CD4-positive, alpha-beta T cell treated with Interleukin-15 for 1 hour (primary cell): ENCODE results near the gene CNGB1.
"Not testable (repeated sequence)": the region's sequence is repeated elsewhere in the genome, so short reads cannot be mapped to it uniquely, and the experiment has no call there.

ENCODE experiments used
- DNase-seq: peaks from one replicate; pipeline ENCODE4 v3.0.0-alpha.2; 2020

The CNGB1 gene

DNA sequence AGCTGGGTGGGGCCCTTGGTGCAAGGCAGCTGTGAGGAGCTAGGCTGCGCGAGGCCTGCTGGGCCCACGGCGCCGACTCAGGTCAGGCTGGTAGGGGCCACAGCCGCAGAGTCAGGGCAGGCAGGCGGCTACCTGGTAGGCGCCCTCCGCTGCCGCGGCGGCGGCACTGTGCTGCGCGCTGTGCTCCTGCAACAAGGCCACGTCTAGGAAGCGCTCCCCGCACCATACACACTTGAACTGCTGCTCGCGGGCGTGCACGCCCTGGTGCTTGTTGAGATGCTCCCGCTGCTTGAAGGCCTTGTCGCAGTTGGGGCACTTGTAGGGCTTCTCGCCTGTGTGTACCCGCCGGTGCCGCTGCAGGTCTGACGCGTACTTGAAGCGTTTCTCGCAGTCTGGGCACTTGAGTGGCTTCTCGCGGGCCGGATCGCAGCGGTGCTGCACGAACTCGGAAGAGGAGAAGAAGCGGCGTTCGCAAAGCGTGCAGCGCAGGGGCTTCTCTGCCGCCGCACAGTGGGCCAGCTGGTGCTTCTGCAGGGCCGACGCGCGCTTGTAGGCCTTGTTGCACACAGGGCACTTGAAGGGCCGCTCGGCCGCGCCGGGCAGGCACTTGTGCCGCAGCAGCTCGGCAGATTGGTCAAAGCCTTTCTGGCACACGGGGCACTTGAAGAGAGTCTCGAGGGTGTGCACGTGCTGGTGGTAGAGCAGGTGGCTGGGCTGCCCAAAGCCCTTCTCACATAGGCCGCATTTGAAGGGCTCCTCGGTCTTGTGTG, 25.7 kb upstream of the CNGB1 start:
- DNase-seq, result no peak

- no peak for DNase-seq
Measured at GRCh38 chr16:57995721-57996405, 24.9 kb upstream of the CNGB1 start.

GRCh38 chr16:57994778-57995177, 23.9 kb upstream of the CNGB1 start:
- DNase-seq, result peak; percentile 65

- DNase-seq, result no peak
Measured at GRCh38 chr16:57994361-57994760, 23.4 kb upstream of the CNGB1 start.

DNA sequence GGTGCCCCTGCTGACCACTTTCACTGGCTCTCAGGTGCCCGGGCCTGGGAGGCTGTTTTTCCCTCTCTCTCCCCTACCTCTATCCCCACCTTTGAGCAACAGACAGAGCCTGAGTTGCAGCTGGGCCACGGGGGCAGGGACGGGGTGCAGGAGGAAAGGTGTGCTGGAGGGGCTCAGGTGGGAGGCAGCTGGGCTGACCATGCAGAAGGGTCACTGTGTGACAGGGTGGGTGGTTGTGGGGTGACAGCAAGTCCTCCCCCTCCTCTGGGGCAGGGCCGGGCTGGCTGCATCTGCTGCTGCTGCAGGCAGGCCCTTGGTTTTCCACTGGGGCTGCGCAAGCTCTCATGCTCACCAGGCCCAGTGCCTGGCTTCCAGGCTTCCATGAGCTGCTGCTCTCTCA, 23.0 kb upstream of the CNGB1 start:
- no peak for DNase-seq

DNA sequence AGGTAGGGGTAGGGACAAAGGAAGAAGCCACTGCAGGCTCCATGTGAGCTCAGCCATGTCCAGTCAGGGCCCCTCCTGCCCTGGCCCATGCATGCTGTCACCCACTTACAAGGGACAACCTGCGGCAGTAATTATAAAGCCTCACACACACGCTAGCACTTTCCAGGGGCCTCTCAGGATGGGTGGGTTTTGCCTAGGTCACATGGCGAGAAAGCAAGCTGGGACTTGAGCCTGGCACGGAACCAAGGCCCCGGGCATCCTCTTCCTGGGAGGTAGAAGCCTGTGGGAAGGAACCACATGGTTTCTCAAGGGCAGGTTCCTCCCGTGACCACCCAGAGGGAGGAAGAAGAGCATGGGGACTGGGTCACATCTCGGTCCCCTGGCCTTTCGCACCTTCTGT, 22.5 kb upstream of the CNGB1 start:
- no peak for DNase-seq

- no peak for DNase-seq
Measured at GRCh38 chr16:57992084-57992483, 21.2 kb upstream of the CNGB1 start.

- no peak for DNase-seq
Measured at GRCh38 chr16:57991551-57992059, 20.7 kb upstream of the CNGB1 start.

DNA sequence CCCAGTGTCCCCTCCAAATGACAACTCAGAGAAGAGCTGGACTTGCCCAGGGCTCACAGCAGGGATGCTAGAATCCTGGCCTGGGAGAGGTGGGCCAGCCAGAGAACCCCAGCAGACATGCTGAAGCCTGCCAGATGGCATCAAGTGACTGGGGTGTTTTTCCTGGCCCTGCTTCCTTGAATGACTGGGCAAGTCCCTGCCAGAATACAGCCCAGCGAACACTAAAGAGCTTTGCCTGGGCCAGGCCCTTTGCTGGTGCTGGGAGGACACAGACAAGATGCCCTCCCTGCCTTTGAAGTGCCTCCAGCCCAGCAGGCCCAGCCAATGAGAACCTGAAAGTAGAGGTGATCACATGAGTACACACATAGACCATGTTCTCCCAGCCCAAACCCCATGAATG, 18.0 kb upstream of the CNGB1 start:
- no peak for DNase-seq

GRCh38 chr16:57987441-57988177, 16.7 kb upstream of the CNGB1 start:
- no peak for DNase-seq

DNA sequence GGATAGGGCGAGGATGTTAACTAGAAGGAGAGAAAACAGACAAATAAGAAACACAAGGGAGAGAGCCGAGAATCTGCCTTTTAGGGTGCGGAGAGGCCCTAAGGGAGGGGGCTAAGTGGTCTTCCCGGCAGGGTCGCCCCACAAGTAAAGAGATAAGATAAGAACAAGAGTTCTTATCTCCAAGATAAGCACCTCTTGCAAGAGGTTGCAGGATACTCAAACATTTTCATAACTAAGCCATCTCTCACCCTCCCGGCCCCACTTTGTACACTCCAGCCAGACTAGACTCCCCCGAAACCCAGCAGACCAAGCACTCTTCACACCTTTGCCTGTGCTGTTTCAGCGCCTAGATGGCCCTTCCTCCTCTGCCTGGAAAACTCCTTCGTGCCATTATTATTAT, 15.3 kb upstream of the CNGB1 start:
- DNase-seq, result no peak

GRCh38 chr16:57985204-57986181, 14.6 kb upstream of the CNGB1 start:
- DNase-seq, result no peak

- peak; percentile 95 for DNase-seq
Measured at GRCh38 chr16:57984443-57985203, 13.7 kb upstream of the CNGB1 start.

DNA sequence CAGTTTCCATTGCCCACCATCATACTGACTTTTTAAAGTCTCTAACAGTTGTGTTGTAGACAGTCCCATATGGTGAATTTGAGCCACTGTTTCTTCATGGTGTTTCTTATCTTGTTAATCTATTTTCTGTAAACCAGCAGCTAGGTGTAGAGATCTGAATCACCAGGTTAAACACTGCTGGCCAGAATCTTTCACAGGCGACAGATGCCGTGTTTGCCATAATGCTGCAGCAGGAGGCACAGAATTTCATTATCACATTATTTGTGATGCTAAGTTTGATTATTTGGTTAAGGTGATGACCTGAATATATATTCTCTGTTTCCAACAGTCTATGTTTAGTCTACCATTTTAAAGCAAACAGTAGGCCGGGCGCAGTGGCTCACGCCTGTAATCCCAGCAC, 11.5 kb upstream of the CNGB1 start:
- DNase-seq, result no peak

DNA sequence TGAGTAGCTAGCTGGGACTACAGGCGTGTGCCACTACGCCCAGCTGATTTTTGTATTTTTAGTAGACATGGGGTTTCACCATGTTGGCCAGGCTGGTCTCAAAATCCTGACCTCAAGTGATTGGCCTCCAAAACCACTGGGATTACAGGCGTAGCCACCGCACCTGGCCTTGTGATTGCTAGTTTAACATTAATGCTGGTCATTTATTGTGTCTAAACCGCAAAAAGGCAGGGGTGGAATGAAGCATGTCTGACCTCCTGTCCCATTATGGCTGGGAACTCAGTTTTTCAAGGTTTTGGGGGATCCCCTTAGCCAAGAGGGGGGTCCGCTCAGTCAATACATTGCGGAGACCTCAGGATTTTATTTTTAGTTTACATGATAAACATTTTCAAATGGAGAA, 10.7 kb upstream of the CNGB1 start:
- DNase-seq, result no peak

GRCh38 chr16:57979006-57979585, 8.2 kb upstream of the CNGB1 start:
- no peak for DNase-seq

- not testable (repeated sequence) for DNase-seq
Measured at GRCh38 chr16:57978070-57978465, 7.1 kb upstream of the CNGB1 start.

GRCh38 chr16:57977418-57978069, 6.6 kb upstream of the CNGB1 start:
- no peak for DNase-seq

GRCh38 chr16:57976331-57976796, 5.4 kb upstream of the CNGB1 start:
- DNase-seq, result no peak

DNA sequence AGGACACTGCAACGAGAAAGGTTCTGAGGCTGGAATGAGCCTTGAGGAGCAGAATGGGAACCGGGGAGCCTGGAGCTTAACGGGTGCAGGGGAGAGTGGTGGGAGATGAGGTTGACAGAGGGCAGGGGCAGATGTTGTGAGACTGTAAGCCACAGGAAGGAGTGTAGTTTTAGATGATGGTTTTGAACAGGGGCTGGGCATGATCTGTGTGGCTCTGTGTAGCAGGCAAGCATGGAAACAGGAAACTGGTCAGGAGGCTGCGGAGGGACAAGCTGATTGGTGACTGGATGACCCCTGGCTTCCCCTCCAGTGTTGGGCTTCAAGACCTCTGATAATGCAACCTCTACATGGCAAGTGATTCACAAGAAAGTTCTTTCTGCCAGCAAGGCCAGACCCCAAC, 1.4 kb upstream of the CNGB1 start:
- no peak for DNase-seq

DNA sequence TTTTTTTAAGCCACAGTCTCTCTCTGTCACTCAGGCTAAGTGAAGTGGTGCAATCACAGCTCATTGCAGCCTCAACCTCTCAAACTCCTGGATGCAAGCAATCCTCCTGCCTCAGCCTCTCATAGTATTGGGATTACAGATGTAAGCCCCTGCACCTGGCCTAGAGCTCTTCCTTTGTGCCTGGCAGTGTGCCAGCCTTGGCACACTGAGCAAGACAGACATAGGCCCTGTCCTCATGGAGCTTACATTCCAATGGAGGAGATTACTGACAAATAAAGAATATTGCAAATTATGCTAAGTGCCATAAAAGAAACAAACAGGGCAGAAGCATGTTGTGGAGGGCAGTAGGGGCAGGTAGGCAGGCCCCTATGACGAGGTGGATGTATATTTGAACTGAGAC, 920 bp upstream of the CNGB1 start:
- no peak for DNase-seq
